Neural cell (in vitro differentiated cells): Measurements from ENCODE around the gene IL20RB. TPM values are rescaled to one million over a fixed set of nuclear protein-coding genes. Genes with fewer than 3 reads are reported as not detected.

Experiments used
- H2AFZ ChIP-seq: fragments of 200-600, 300-800 bp; sonication (generic), shearing (Covaris generic); 2 replicates; pipeline ENCODE4 v1.6.0; 2014; ENCODE audit warnings: low read depth, mild to moderate bottlenecking, antibody characterized with exemption, low read length, moderate library complexity
- H3F3A ChIP-seq: fragments of 200-600 bp; shearing (Covaris generic); 2 replicates; pipeline ENCODE4 v1.6.1; 2016; ENCODE audit warnings: mild to moderate bottlenecking, moderate library complexity, mixed read lengths, antibody characterized with exemption, low read length; ENCODE audit not compliant: insufficient read depth, poor library complexity, severe bottlenecking
- H3K27ac ChIP-seq: fragments of 200-600, 300-800 bp; sonication (generic), shearing (Covaris generic); 2 replicates; pipeline ENCODE4 v1.5.1; 2014; ENCODE audit warnings: mild to moderate bottlenecking, low read length, moderate library complexity
- H3K27me3 ChIP-seq: fragments of 300-800, 200-600 bp; sonication (generic), shearing (Covaris generic); 2 replicates; pipeline ENCODE4 v1.6.0; 2014; ENCODE audit warnings: mild to moderate bottlenecking, low read depth, low read length, moderate library complexity; ENCODE audit not compliant: insufficient read depth
- H3K36me3 ChIP-seq: fragments of 300-800, 200-600 bp; sonication (generic), shearing (Covaris generic); 2 replicates; pipeline ENCODE4 v1.5.1; 2014; ENCODE audit warnings: mild to moderate bottlenecking, antibody characterized with exemption, low read length, moderate library complexity; ENCODE audit not compliant: insufficient read depth
- H3K4me2 ChIP-seq: fragments of 300-800, 200-600 bp; sonication (generic), shearing (Covaris generic); 2 replicates; pipeline ENCODE4 v1.6.0; 2014; ENCODE audit warnings: mild to moderate bottlenecking, low read length
- H3K4me3 ChIP-seq: fragments of 300-800, 200-600 bp; sonication (generic), shearing (Covaris generic); 2 replicates; pipeline ENCODE4 v1.5.1; 2014; ENCODE audit warnings: mild to moderate bottlenecking, low read length, moderate library complexity
- H3K79me2 ChIP-seq: fragments of 200-600 bp; shearing (Covaris generic); replicated peaks from 2 replicates; pipeline ENCODE4 v1.6.0; 2014; ENCODE audit warnings: mild to moderate bottlenecking, low read length, moderate library complexity; ENCODE audit not compliant: insufficient read depth
- H3K9ac ChIP-seq: fragments of 300-800, 200-600 bp; sonication (generic), shearing (Covaris generic); 2 replicates; pipeline ENCODE4 v1.6.1; 2016; ENCODE audit warnings: mild to moderate bottlenecking, low read length, mixed read lengths
- H3K9me2 ChIP-seq: fragments of 200-600 bp; shearing (Covaris generic); 2 replicates; pipeline ENCODE4 v1.6.1; 2016; ENCODE audit warnings: mild to moderate bottlenecking, low read length, mixed read lengths; ENCODE audit not compliant: insufficient read depth
- H3K9me3 ChIP-seq: fragments of 200-600, 300-800 bp; sonication (generic), shearing (Covaris generic); 2 replicates; pipeline ENCODE4 v1.6.1; 2016; ENCODE audit warnings: mild to moderate bottlenecking, mixed run types, low read length, moderate library complexity, mixed read lengths
- H4K20me1 ChIP-seq: fragments of 200-600 bp; shearing (Covaris generic); 2 replicates; pipeline ENCODE4 v1.6.1; 2016; ENCODE audit warnings: mild to moderate bottlenecking, mixed run types; ENCODE audit not compliant: insufficient read depth
- CTCF ChIP-seq: fragments of 450-650 bp; IDR thresholded peaks from 2 replicates; pipeline ENCODE4 v1.5.1; 2014; ENCODE audit warnings: antibody characterized with exemption, mild to moderate bottlenecking, moderate library complexity; ENCODE audit not compliant: poor library complexity, severe bottlenecking
- EP300 ChIP-seq: fragments of 450-650 bp; conservative IDR thresholded peaks from 2 replicates; pipeline ENCODE4 v1.6.1; 2014; ENCODE audit warnings: antibody characterized with exemption, mild to moderate bottlenecking, moderate library complexity; ENCODE audit not compliant: poor library complexity, severe bottlenecking
- EZH2 ChIP-seq: fragments of 200-600, 300-800 bp; shearing (Covaris generic), sonication (generic); IDR thresholded peaks from 2 replicates; pipeline ENCODE4 v1.6.1; 2014; ENCODE audit warnings: antibody characterized with exemption, low read length, borderline replicate concordance, mild to moderate bottlenecking; ENCODE audit not compliant: insufficient read depth, poor library complexity, severe bottlenecking
- MXI1 ChIP-seq: fragments of 450-650 bp; conservative IDR thresholded peaks from 2 replicates; pipeline ENCODE4 v1.6.1; 2014; ENCODE audit warnings: antibody characterized with exemption, mild to moderate bottlenecking; ENCODE audit not compliant: poor library complexity, severe bottlenecking
- POLR2AphosphoS5 ChIP-seq: IDR thresholded peaks from 2 replicates; pipeline ENCODE4 v1.6.1; 2012
- RAD21 ChIP-seq: fragments of 450-650 bp; conservative IDR thresholded peaks from 2 replicates; pipeline ENCODE4 v1.6.1; 2014; ENCODE audit warnings: antibody characterized with exemption, mild to moderate bottlenecking, moderate library complexity
- SMC3 ChIP-seq: fragments of 450-650 bp; conservative IDR thresholded peaks from 2 replicates; pipeline ENCODE4 v1.6.1; 2014; ENCODE audit warnings: antibody characterized with exemption, mild to moderate bottlenecking, moderate library complexity; ENCODE audit not compliant: poor library complexity
- TAF1 ChIP-seq: IDR thresholded peaks from 2 replicates; pipeline ENCODE4 v1.6.1; 2012; ENCODE audit warnings: low read depth
- polyA plus RNA-seq: library from polyadenylated mRNA; depleted of rRNA; stranded (reverse); fragments of >200 nt; gene quantifications from 2 replicates; pipeline ENCODE4 v1.2.3, GENCODE V29; 2014
- TF ChIP-seq, protein P1 (sequence below): IDR thresholded peaks from 2 replicates; pipeline ENCODE4 v1.6.1; 2012; ENCODE audit warnings: borderline replicate concordance

Gene IL20RB
- polyA plus RNA-seq, 1 donor from 2014 or later, result 3.0 TPM

GRCh38 chr3:136979204-136979603 lies 21.4 kb downstream of the IL20RB start:
- TF ChIP-seq POLR2AphosphoS5 (no peak), MXI1 (no peak), EZH2 (no peak), CTCF (no peak), EP300 (no peak), SMC3 (no peak), TAF1 (no peak)
- TF ChIP-seq, protein P1, sequence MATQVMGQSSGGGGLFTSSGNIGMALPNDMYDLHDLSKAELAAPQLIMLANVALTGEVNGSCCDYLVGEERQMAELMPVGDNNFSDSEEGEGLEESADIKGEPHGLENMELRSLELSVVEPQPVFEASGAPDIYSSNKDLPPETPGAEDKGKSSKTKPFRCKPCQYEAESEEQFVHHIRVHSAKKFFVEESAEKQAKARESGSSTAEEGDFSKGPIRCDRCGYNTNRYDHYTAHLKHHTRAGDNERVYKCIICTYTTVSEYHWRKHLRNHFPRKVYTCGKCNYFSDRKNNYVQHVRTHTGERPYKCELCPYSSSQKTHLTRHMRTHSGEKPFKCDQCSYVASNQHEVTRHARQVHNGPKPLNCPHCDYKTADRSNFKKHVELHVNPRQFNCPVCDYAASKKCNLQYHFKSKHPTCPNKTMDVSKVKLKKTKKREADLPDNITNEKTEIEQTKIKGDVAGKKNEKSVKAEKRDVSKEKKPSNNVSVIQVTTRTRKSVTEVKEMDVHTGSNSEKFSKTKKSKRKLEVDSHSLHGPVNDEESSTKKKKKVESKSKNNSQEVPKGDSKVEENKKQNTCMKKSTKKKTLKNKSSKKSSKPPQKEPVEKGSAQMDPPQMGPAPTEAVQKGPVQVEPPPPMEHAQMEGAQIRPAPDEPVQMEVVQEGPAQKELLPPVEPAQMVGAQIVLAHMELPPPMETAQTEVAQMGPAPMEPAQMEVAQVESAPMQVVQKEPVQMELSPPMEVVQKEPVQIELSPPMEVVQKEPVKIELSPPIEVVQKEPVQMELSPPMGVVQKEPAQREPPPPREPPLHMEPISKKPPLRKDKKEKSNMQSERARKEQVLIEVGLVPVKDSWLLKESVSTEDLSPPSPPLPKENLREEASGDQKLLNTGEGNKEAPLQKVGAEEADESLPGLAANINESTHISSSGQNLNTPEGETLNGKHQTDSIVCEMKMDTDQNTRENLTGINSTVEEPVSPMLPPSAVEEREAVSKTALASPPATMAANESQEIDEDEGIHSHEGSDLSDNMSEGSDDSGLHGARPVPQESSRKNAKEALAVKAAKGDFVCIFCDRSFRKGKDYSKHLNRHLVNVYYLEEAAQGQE, result no peak
- H3K9ac ChIP-seq, result no peak overlapping the region
- no peaks in the 10 kb centered on the region for H4K20me1 ChIP-seq
- H3K27me3 ChIP-seq, result no peaks in the 10 kb centered on the region
- no peaks in the 10 kb centered on the region for H3F3A ChIP-seq
- H3K36me3 ChIP-seq, result no peaks in the 10 kb centered on the region
- no peaks in the 10 kb centered on the region for H3K79me2 ChIP-seq
- no peak overlapping the region for H3K27ac ChIP-seq
- H3K4me3 ChIP-seq, result no peak overlapping the region
- no peak overlapping the region for H3K4me2 ChIP-seq
- H3K9me2 ChIP-seq, result no peaks in the 10 kb centered on the region
- no peak overlapping the region for H2AFZ ChIP-seq
- no peaks in the 10 kb centered on the region for H3K9me3 ChIP-seq

GRCh38 chr3:136979684-136980083 lies 21.9 kb downstream of the IL20RB start:
- no peak for TF ChIP-seq TAF1
- TF ChIP-seq EP300, result no peak
- no peak for TF ChIP-seq POLR2AphosphoS5
- no peak for TF ChIP-seq MXI1
- TF ChIP-seq, protein P1, result no peak
- no peak for TF ChIP-seq CTCF
- TF ChIP-seq EZH2, result no peak
- TF ChIP-seq RAD21, result no peak
- no peak overlapping the region for H3K4me2 ChIP-seq
- no peaks in the 10 kb centered on the region for H3K9me3 ChIP-seq
- H2AFZ ChIP-seq, result no peak overlapping the region
- H3K9ac ChIP-seq, result no peak overlapping the region
- no peak overlapping the region for H3K4me3 ChIP-seq
- no peaks in the 10 kb centered on the region for H3K9me2 ChIP-seq
- H3K79me2 ChIP-seq, result no peaks in the 10 kb centered on the region
- H3K36me3 ChIP-seq, result no peaks in the 10 kb centered on the region
- H3K27ac ChIP-seq, result no peak overlapping the region
- no peaks in the 10 kb centered on the region for H4K20me1 ChIP-seq
- no peaks in the 10 kb centered on the region for H3K27me3 ChIP-seq
- H3F3A ChIP-seq, result no peaks in the 10 kb centered on the region
